ENCODE data around the gene BEST2. TPM values are rescaled to one million over a fixed set of nuclear protein-coding genes. Genes with fewer than 3 reads are reported as not detected.
A peak's percentile ranks its signal among the peaks of the same experiment; 100 is the strongest.

BEST2 gene
- total RNA-seq, 1 experiment from 2014 or later: 0.10 TPM

DNA sequence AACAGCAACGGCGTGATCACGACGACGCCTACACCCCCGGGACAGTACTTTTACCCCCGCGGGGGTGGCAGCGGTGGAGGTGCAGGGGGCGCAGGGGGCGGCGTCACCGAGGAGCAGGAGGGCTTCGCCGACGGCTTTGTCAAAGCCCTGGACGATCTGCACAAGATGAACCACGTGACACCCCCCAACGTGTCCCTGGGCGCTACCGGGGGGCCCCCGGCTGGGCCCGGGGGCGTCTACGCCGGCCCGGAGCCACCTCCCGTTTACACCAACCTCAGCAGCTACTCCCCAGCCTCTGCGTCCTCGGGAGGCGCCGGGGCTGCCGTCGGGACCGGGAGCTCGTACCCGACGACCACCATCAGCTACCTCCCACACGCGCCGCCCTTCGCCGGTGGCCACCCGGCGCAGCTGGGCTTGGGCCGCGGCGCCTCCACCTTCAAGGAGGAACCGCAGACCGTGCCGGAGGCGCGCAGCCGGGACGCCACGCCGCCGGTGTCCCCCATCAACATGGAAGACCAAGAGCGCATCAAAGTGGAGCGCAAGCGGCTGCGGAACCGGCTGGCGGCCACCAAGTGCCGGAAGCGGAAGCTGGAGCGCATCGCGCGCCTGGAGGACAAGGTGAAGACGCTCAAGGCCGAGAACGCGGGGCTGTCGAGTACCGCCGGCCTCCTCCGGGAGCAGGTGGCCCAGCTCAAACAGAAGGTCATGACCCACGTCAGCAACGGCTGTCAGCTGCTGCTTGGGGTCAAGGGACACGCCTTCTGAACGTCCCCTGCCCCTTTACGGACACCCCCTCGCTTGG lies 40.7 kb downstream of the BEST2 start:
- POLR2A ChIA-PET: interaction anchor here (0.6 to 6.7 kb wide), 18 partner anchors 8 to 127 kb away, joined by 3 to 172 read pairs (median 5); partner anchors contain the start of genes DHPS, HOOK2, PRDX2 and RNASEH2A
- RAD21 ChIA-PET (ENCODE audit: low non-redundant PET in 1 of 2, low total read pairs in 2 of 2, uncharacterized antibody in 2 of 2, unreplicated experiment in 2 of 2): interaction anchor here (1.1 to 1.4 kb wide), 5 partner anchors 14 to 26 kb away, joined by 3 to 8 read pairs (median 5); partner anchors contain the start of gene HOOK2 (in 1 of the 2)
- Histone ChIP-seq H3K36me3 (ENCODE audit: control insufficient read depth in 1 of 2, insufficient read depth in 2 of 2, low read length in 2 of 2) (no peaks in the 10 kb centered on the region), H3K9me3 (ENCODE audit: control insufficient read depth in 1 of 2, insufficient read depth in 1 of 2, low read depth in 1 of 2, low read length in 2 of 2) (no peaks in the 10 kb centered on the region), H3K4me2 (ENCODE audit: low read length) (peak overlapping the region; percentile 99), H3K79me2 (ENCODE audit: insufficient read depth, low read length) (peaks cover 19% of the 10 kb centered on the region), H3K27ac (ENCODE audit: low read depth, low read length) (peak overlapping the region; percentile 96), H2AFZ (ENCODE audit: low read depth, low read length, poor library complexity, severe bottlenecking) (no peak overlapping the region), H3K9ac (ENCODE audit: low read length) (peak overlapping the region; percentile 93), H4K20me1 (ENCODE audit: insufficient read depth) (no peaks in the 10 kb centered on the region), H3K9me2 (ENCODE audit: insufficient read depth) (no peaks in the 10 kb centered on the region), H3K27me3 (ENCODE audit: insufficient read depth, low read length) (no peaks in the 10 kb centered on the region), H3K4me1 (ENCODE audit: control insufficient read depth in 1 of 2, insufficient read depth in 2 of 2, low read length in 2 of 2) (peaks cover 53 to 89% of the 10 kb centered on the region in 2 experiments), H3K4me3 (replicated peaks in 1 of 2; ENCODE audit: low read depth in 1 of 2, low read length in 2 of 2) (peak overlapping the region; percentile 77 to 84)
- ATAC-seq: no peak
- DNase-seq (ENCODE audit: low read depth, low spot score): no peak
- CTCF ChIA-PET: interaction anchor here (1.6 to 7.4 kb wide), 4 partner anchors 16 to 35 kb away, joined by 6 to 88 read pairs (median 28); partner anchors contain the start of gene HOOK2
- BruUV-seq (replicated peaks): TSS peak; percentile 78
- TF ChIP-seq, protein P1, sequence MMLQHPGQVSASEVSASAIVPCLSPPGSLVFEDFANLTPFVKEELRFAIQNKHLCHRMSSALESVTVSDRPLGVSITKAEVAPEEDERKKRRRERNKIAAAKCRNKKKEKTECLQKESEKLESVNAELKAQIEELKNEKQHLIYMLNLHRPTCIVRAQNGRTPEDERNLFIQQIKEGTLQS (IDR thresholded peaks at IDR 0.05): no peak
- TF ChIP-seq POLR2A (IDR thresholded peaks at IDR 0.05; ENCODE audit: borderline replicate concordance, extremely low read depth, insufficient read depth, insufficient read length) (peak; percentile 3), TCF7L2 (IDR thresholded peaks at IDR 0.05; ENCODE audit: borderline replicate concordance, extremely low read depth, insufficient read depth, insufficient read length) (peak; percentile 85), YY1 (IDR thresholded peaks at IDR 0.05; ENCODE audit: extremely low read depth, insufficient replicate concordance, low read depth, low read length) (peak; percentile 5), CBX3 (IDR thresholded peaks at IDR 0.05; ENCODE audit: low read depth) (no peak), ZFX (IDR thresholded peaks at IDR 0.05) (peak; percentile 9; the same call in 1 of the 2 replicates), POLR2AphosphoS5 (IDR thresholded peaks at IDR 0.05; ENCODE audit: low read depth, low read length) (peak; percentile 59; the same call in 1 of the 2 replicates)
- intact Hi-C loops (cut with micrococcal nuclease): loop anchor here (2.0 kb wide), 1 partner anchor 13 kb away; no protein-coding TSS in a partner anchor

Data from HCT116 (cell line).